Stomach (tissue), 4 donors: ENCODE measurements around the gene SLIT1.

Experiments used
- EP300 ChIP-seq: sonication (generic); formaldehyde crosslinking; IDR thresholded peaks from one replicate; pipeline ENCODE4 v1.6.1; 2017; ENCODE audit warnings: antibody characterized with exemption
- POLR2A ChIP-seq, 4 donors: fragments of 450-650 bp; IDR thresholded peaks; one replicate each; pipeline ENCODE4 v1.6.1; 2016; ENCODE audit warnings: antibody characterized with exemption in 4 of 4, control low read depth in 2 of 4, mild to moderate bottlenecking in 1 of 4, moderate library complexity in 1 of 4
- POLR2AphosphoS5 ChIP-seq, 3 donors: sonication (generic); formaldehyde crosslinking; IDR thresholded peaks; one replicate each; pipeline ENCODE4 v1.6.1; 2016; ENCODE audit warnings: antibody characterized with exemption in 3 of 3
- TF ChIP-seq, protein P1 (sequence below), 7 experiments: fragments of 450-650 bp in 4 of 7; fragments of 200-600 bp in 3 of 7; sonication (generic) in 3 of 7; IDR thresholded peaks; one replicate each; pipeline ENCODE4 v1.5.1; 2016 to 2019; ENCODE audit warnings: antibody characterized with exemption in 7 of 7, control low read depth in 2 of 7, mild to moderate bottlenecking in 1 of 7

GRCh38 chr10:97039538-97040247, 146.1 kb downstream of the SLIT1 start:
- TF ChIP-seq, protein P1, sequence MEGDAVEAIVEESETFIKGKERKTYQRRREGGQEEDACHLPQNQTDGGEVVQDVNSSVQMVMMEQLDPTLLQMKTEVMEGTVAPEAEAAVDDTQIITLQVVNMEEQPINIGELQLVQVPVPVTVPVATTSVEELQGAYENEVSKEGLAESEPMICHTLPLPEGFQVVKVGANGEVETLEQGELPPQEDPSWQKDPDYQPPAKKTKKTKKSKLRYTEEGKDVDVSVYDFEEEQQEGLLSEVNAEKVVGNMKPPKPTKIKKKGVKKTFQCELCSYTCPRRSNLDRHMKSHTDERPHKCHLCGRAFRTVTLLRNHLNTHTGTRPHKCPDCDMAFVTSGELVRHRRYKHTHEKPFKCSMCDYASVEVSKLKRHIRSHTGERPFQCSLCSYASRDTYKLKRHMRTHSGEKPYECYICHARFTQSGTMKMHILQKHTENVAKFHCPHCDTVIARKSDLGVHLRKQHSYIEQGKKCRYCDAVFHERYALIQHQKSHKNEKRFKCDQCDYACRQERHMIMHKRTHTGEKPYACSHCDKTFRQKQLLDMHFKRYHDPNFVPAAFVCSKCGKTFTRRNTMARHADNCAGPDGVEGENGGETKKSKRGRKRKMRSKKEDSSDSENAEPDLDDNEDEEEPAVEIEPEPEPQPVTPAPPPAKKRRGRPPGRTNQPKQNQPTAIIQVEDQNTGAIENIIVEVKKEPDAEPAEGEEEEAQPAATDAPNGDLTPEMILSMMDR (IDR thresholded peaks at IDR 0.05) = no peak
- TF ChIP-seq POLR2A (IDR thresholded peaks at IDR 0.05) = no peak
- TF ChIP-seq POLR2AphosphoS5 (IDR thresholded peaks at IDR 0.05) = no peak
- no peak for TF ChIP-seq EP300
